ENCODE data around the gene NMRK2.
"Not testable (repeated sequence)": the region's sequence is repeated elsewhere in the genome, so short reads cannot be mapped to it uniquely, and the experiment has no call there.

NMRK2 gene

GRCh38 chr19:3964256-3965194 is 31.7 kb downstream of the NMRK2 start:
- DNase-seq, result no peak

- no peak for DNase-seq
Observed at GRCh38 chr19:3966051-3967017, 33.5 kb downstream of the NMRK2 start.

DNA sequence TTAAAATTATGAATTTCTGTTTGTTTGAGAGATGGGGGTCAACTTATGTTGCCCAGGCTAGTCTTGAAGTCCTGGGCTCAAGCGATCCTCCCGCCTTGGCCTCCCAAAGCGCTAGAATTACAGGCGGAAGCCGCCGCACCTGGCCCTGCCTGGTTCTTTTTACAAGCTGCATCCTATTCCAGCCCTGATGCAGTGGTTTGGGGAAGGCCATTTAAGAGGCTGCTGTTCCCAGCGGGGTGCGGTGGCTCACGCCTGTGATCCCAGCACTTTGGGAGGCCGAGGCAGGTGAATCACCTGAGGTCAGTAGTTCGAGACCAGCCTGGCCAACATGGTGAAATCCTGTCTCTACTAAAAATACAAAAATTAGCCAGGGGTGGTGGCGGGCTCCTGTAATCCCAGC is 35.1 kb downstream of the NMRK2 start:
- not testable (repeated sequence) for DNase-seq

DNA sequence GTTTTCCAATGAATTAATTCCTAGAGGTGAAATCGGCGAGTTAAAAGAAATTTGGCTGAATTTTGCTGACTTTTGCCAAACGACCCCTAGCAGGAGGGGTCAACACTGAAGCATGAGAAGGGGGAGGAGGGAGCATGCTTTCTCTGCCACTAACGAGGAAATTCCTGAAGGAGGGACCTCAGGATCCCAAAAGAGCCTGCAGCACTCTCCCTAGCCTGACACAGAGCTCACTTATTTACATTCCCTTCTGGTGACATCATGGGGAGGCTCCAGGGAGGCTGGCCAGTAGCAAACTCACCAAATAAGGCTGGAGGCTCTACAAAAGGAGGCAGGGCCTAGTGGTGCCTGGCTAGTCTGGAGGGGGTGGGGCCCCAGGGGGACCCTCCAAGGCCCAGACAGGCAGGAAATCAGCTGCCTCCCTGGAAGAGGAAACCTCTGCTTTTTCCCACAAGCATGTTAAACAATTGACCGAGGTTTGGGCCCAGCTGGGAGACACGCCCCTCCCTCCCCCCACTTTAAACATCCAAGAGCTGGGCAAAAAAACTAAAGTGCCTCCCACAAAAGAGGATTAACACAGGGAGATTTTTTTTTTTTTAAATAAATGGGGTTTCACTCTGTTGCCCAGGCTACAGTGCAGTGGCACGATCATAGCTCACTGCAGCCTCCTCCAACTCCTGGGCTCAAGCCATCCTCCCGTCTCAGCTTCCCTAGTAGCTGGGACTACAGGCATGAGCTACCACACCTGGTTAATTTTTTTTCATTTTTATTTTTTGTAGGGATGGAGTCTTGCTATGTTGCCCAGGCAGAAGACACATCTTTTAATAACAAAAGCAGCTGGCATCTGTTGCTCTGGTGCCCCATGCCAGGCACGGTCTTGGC is 35.9 kb downstream of the NMRK2 start:
- no peak for DNase-seq

- no peak for DNase-seq
Observed at GRCh38 chr19:3969435-3970312, 36.8 kb downstream of the NMRK2 start.

DNA sequence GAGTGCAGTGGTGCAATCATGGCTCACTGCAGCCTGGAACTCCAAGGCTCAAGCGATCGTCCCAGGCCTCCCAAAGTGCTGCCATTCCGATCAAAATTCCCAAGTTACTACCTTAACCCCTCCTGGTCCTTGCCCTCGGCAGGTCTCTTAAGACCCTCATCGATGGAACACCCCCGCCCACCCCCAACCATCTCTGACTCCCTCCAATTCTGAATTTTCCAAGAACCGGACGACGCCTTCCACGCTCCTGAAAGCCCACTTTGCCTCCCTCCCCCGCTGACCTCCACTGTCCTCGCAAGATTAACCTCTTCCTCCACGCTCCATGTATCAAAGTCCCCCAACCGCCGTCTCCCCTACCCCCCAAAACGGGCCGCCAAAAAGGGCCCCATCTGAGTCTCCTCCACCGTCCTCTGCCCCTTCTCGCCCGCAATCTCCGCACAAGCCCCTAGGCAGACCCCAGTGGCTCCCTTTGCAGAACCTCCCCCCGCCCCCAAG is 37.5 kb downstream of the NMRK2 start:
- DNase-seq, result no peak

DNA sequence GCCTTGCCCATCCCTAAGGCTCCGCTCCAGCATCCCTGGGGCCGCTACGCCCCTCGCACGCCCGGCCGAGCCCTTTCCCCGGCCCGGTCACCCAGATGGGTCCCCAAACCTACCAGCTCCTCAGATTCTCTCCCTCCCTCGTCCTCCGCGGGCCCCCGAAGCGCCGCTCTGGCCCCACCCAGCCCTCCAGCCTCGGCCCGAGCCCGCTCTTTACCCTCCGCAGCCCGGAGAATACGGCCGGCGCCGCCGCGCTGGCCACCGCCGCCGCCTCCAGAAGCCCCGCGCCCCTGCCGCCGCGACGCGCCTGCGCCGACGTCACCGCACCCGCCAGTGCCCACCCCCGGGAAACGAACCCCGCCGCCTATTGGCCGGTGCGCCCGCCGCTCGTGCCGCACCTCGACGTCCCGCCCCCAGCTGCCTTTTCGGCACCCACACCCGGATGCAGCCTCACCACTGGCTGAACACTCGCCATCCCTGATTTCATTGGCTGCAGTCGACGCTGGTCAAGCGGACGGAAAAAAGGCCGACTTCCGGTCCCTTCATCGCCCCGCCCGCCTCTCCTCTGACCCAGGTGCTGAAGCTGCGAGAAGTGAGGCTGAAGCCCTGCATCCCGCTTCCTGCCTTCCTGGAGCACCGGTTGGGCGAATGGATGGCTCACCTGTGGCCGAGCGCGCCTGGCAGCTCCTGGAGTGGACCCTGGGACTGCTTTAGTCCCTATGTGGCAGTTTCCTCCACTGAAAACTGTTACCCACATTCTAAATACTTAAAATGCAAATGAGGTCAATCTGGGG is 38.1 kb downstream of the NMRK2 start, which contains the start of gene DAPK3:
TSS of gene DAPK3 (minus strand) at position 292 of the 791 bp plus-strand sequence. CDS start 1,364 bp downstream, outside the sequence.
- DNase-seq, result peak; percentile 86

- DNase-seq, result no peak
Observed at GRCh38 chr19:3975144-3975543, 42.3 kb downstream of the NMRK2 start.

GRCh38 chr19:3975637-3976087 is 42.8 kb downstream of the NMRK2 start:
- DNase-seq, result no peak

DNA sequence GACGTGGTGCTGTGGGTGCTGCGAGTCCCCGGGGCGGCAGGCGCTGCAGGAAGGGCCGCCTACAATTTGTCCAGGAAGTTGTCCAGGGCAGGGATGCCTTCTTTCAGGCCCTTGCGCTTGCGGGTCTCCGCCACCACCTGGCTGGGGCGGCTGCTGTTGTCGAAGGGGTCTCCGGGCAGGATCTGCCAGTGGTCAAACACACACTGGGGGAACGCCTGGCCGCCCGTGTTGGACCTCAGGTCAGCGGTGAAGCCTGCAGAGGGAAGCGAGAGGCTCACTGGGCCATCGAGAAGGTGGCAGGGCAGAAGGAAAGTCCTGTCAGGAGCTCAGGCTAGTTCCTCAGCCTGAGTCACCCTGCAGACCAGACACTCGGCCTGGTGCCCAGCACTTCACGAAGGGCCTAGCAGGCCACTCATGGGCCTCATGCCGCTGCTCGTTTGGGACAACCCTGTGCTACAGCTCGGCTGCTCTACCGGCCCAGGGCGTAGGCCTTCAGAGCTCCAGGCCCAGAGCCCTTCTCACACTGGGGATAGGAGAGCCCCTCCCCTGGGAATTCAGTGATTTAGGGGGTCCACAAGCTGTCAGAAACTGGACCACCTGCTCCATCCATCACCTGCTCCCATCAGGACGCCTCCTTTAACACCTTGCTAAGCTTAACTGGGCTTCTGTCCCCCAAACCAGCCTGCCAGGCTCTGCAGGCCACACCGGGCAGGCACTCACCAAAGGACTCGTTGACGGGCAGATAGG is 43.8 kb downstream of the NMRK2 start:
- DNase-seq, result no peak

GRCh38 chr19:3977242-3978143 is 44.6 kb downstream of the NMRK2 start:
- DNase-seq, result no peak

GRCh38 chr19:3978145-3978544 is 45.3 kb downstream of the NMRK2 start:
- DNase-seq, result no peak

- DNase-seq, result no peak
Observed at GRCh38 chr19:3979289-3979673, 46.4 kb downstream of the NMRK2 start.

DNA sequence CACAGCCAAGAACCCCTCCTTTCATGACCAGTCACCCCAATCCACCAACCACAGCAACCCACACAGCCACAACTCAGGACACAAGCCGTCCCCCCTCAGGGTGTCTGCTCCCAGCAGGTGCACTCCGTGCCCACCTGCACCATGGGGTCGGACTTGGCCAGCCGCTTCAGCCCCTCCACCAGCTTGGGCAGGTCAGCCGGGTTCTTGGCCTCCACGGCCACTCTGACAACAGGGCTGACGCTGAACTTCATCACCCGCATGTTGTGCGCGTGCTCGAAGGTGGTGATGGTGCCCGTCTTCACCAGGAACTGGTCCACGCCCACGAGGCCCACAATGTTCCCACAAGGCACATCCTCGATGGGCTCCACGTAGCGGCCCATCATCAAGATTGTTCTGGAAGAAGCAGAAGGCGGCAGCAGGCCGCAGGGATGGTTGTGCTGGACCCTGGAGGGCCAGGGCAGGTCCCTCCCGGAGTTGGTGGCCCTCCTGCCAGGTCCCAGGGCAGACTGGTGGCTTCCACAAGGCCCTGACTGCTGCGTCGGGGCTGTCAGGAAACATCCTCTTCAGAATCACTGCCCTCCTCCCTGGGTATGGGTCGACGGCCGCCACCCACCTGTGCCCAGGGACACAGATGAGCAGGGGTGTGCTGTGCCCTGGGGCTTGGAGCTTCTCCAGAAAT is 46.9 kb downstream of the NMRK2 start:
- DNase-seq, result no peak

DNA sequence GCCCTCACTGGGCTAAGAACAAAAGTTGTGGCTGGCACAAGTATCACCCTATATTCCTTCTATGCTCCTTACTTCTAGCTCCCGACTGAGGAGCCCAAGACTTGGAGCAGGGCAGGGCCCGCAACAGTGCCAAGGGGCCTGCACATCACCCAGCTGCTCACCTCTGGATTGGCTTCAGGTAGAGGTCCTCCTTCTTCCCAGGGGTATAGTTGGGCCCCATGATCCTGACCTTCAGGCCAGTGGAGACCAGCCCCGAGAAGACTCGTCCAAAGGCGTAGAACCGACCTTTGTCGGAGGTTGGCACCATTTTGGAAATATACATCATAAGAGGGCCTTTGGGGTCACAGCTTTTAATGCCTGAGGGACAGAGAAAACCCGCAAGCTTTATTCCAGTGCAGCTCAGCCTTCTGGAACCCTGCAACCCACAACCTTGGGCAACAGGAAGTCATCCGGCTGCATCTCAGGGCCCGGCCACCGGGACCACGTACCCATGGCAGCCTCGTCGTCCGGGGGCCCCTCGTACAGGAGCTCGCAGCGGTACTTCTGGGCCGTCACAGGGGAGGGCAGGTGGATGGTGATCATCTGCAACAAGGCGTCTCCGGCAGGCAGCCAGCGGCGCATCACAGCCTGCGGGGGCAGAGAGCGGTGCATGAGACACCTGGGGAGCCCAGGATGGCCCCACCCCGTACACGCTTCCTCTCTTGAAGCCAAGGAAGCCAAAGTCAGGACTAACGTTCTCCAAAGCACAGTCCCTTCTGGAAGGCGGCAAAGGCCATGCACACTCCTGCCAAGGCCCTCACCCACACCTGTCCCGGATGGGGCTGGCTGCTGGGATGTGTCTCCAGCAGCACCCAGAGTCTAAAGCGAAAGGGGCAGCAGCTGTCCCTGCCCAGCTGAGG is 47.7 kb downstream of the NMRK2 start:
- no peak for DNase-seq

- no peak for DNase-seq
Observed at GRCh38 chr19:3981373-3981735, 48.5 kb downstream of the NMRK2 start.

Data from activated CD4-positive, alpha-beta T cell treated with anti-CD3 and anti-CD28 coated beads, Interleukin-2, amount 50 U/mL, for 4 hours (primary cell).